Upper lobe of left lung (tissue), 4 donors: ENCODE measurements around the gene AHCYL2.
"Not testable (repeated sequence)": the region's sequence is repeated elsewhere in the genome, so short reads cannot be mapped to it uniquely, and the experiment has no call there.

Source experiments
- POLR2AphosphoS5 ChIP-seq, 2 donors: sonication (generic); formaldehyde crosslinking; IDR thresholded peaks; one replicate each; pipeline ENCODE4 v1.5.1; 2017; ENCODE audit warnings: antibody characterized with exemption in 2 of 2
- TF ChIP-seq, protein P1 (sequence below), 6 experiments: fragments of 450-650 bp in 4 of 6; fragments of 200-600 bp in 2 of 6; sonication (generic) in 2 of 6; IDR thresholded peaks; one replicate each; pipeline ENCODE4 v1.5.1; 2016 to 2019; ENCODE audit warnings: antibody characterized with exemption in 6 of 6

GRCh38 chr7:129216821-129217416, 7.9 kb upstream of the AHCYL2 start:
- TF ChIP-seq, protein P1, sequence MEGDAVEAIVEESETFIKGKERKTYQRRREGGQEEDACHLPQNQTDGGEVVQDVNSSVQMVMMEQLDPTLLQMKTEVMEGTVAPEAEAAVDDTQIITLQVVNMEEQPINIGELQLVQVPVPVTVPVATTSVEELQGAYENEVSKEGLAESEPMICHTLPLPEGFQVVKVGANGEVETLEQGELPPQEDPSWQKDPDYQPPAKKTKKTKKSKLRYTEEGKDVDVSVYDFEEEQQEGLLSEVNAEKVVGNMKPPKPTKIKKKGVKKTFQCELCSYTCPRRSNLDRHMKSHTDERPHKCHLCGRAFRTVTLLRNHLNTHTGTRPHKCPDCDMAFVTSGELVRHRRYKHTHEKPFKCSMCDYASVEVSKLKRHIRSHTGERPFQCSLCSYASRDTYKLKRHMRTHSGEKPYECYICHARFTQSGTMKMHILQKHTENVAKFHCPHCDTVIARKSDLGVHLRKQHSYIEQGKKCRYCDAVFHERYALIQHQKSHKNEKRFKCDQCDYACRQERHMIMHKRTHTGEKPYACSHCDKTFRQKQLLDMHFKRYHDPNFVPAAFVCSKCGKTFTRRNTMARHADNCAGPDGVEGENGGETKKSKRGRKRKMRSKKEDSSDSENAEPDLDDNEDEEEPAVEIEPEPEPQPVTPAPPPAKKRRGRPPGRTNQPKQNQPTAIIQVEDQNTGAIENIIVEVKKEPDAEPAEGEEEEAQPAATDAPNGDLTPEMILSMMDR (IDR thresholded peaks at IDR 0.05): not testable (repeated sequence)
- not testable (repeated sequence) for TF ChIP-seq POLR2AphosphoS5 (IDR thresholded peaks at IDR 0.05)
